DMS 273 (cell line): ENCODE results near the gene ABCA2.

Experiments
- DNase-seq: peaks from one replicate; lab custom pipeline; 2025; ENCODE audit not compliant: unreplicated experiment; lab: John Stamatoyannopoulos, UW

ABCA2 gene

DNA sequence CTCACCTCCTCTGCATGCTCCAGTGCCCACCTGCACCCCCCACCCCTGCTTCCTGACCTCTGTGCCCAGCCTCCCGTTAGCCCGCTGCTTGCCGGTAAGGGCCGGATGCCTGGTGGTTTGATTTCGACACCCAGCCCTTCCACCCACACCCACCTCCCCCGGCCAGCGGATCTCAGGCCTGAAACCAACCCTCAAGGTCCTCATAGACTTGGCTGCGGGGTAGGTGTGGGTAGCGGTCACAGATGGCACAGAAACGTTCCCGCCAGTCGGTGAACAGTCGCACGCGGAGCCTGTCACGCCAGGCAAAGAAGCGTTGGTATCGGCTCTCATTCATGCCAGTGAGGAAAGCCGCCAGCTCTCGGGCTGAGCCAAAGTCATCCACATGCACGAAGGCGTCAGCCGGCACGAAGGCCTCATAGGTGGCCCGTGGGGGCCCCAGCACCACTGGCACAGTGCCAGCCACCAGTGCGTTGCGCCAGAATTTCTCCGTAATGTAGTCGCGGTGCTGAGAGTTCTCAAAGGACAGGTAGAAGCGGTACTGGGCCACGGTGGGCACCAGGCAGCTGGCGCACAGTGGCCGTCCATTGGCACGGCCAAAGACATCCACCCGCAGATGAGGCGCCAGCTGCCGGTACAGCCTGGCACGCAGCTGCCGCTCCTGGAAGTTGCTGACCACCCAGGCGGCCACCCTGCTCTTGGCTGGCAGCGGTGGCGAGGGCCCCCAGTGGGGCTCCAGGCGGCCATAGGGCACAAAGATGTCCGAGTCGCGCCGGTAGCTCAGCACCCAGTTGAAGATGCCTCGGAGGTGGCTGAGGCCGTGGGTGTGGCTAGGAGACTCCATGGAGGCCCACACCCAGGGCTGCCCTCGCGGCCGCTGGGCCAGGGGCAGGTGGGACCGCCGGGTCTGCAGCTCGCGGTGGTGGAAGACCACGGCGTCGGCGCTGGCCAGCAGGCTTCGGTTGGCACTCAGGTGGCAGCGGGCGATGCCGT is 2.8 kb upstream of the ABCA2 start:
- DNase-seq: no peak

DNA sequence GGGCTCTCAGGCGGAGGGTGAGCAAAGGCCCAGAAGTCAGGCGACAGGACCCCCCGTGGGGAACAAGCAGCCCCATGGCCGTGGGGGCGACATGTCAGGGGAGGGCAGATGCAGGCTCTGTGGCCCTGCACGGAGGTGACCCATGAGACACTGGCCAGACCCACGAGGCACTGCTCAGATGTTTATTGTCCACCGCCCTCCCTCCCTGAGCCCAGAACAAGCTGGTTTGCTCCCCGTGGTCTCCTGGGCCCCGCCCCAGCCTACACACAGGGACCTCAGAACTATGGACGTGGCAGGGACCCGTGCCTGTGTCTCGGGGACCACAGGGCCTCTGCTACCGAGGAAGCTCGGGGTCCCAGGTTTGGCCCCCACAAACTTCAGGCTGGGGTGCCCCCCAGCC is 2.0 kb upstream of the ABCA2 start:
- no peak for DNase-seq

DNA sequence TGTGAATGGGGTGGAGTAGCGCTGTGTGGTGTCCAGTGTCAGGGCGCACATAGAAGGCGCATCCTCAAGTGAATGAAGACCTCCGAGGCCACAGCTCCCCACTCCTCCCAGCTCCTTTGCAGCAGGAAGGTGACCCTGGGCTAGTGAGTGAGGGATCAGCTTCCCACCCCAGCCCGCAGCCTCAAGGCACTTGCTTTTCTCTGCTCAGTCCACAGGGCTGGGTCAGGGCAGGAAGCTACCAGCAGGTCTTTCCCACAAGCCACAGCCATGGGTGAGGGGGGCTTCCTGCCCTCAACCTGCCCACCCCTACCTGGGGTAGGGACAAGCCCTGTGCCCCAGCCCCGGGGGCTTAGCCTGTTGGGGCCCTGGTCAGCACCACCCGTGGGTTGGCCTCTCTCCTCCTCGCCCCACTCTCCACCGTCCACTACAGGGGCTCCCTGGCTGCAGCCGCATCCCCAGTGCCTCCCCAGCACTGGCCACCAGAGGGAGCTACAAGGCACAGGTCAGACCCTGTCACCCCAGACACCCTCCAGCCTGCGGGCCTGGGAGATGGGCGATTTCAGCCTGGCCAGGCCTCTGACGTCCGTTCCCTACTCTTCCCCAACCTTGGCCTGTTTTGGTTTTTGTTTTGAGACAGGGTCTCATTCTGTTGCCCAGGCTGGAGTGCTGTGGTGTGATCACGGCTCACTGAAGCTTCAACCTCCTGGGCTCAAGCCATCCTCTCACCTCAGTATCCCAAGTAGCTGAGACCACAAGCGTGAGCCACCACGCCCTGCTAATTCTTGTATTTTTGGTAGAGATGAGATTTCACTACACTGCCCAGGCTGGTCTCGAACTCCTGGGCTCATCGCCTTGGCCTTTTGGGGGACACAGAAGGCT is 1.3 kb upstream of the ABCA2 start:
- peak; percentile 75 for DNase-seq

DNA sequence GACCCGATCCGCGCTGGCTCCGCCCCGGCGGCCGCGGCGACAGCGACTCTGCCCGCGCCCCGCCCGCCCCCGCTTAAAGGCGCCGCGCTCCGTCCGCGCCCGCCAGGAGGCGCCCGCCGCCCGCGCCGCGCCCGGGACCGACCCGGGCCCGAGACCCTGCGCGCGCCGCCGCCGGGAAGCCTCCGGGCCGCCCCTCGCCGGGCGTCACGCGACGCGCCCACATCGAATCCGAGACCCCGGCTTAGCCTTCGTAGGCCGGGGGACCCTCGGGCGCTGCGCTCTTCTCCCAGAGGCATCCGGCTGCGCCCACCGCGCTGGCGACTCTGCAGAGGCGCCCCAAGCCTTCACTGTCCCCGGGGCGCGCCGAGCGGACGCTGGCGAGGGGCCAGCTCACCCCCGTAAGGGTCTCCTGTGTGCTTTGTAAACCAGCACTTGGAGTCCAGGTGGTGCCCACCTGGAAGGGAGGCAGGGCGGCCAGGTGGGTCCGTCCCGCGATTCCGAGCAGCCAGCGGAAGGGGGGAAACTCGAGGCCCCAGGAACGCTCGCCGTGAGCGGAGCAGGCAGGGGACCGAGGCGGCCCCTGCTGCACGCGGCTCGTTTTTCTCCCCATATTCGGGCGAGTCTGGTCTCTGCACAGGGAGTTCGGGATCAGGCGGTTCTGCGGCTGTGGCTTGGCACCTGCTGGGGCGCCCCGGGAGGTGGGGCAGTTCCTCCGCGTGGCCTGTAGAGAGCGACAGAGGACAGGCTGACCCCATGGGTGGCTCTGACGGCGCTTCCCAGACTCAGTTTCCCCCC is 423 bp upstream of the ABCA2 start:
- DNase-seq: peak; percentile 84

DNA sequence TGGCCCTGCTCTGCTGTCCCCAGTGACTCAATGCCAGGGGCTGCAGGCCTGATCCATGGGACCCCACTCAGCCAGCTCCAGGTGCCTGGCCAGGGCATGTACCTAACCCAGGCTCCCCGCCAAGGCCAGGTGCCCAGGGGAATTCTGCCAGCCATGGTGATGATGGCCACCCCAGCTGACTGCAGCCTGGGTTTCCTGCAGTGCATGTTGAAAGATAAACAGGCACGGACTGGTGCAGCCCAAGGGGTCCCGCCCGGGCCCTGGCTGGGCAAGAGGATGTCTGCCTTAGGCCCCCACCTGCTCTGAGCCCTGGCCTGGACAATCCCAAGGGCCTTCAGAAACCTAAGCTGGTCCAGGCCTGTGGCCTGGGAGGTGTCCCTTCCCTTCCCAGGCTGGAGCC is 1.2 kb downstream of the ABCA2 start:
- DNase-seq: peak; percentile 40

DNA sequence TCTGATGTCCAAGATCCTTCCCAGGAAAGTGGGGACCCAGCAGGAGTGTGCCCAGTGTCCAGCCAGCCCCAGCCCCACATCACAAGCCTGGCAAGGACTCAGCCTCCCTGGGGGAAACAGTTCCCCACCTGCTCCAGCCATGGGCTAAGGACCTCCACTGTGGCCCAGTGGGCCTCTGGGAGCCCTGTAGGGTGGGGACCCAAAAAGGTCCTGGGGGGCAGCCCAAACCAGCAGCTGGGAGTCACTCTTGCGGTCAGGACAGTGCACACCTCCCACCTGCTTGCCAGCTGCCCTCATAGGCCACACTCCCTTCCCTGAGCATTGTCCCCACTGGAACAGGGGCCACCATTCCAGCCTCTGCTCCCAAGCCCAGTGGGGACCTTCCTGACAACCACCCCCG is 1.7 kb downstream of the ABCA2 start:
- no peak for DNase-seq

DNA sequence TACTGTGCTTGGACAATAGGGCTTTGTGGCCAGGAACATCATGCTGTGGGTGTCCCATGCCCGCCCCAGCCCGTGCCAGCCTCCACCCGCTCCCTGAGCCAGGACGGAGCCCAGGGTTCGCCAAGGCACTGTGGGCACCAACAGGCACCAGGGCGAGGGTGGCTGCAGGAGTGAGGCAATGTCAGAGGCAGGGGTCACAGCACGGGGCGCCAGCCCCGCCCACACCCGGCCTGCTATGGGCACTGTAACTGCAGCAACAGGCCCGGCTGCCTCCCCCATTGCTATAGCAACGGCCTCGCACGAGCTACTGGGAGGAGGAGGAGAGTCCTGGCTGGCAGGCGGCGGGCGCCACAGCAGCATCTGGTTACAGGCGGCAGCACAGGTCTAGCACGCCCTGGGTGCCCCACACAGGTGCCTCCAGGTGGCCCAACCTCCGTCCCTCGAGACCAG is 2.5 kb downstream of the ABCA2 start:
- DNase-seq: peak; percentile 94

DNA sequence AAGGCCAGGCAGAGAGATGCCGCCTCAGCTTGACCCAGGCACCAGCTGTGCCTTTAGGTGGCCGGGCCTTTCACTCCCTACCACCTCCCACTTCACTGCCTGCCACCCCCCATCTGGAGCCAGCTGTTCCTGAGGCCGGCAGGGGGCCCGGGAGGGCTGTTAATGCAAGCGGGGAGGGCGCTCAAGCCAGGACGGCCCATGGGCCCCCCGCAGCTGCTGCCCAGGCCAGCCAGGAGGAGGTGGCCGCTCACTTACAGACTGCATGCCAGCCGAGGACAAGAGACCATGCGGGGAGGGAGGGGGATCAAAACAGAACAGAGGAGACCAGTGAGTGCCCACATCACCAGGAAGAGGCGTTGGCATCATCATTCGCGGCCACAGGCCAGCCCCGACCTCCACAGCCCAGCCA is 4.5 kb downstream of the ABCA2 start:
- peak; percentile 38 for DNase-seq

DNA sequence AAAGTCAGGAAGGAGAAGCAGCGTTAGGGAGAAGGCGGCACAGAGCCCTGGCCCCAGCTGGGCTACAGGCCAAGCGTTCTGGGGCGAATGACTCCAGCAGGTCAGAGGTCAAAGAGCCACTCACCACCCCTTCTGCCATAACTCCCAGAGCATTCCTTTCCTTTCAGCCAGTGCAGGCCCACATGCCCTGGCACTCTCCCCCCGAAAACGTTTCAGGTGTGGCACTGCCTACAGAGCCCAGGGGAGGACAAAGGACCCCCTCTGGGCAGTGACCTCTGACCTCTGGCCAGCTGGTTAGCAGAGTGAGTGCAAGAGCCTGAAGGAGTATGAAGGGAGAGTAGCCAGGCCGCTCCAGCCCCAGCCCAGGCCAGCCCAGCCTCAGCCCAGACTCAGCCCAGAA is 4.9 kb downstream of the ABCA2 start:
- DNase-seq: no peak

DNA sequence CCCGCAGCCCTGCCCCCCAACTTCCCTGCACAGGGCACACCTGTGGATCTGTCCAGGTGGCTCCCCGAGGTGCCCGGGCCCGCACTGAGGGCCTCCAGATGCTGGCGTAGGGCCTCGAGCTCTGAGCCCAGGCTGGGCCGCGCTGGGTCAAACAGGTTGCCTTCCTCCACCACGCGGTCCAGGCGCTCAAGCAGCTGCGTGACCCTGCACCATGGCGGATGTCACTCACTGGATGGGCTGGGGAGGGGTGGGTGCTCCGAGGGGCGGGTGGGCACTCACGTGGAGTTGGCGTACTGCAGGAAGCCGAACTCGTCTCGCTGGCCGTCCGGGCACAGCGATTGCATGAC is 5.4 kb downstream of the ABCA2 start:
- DNase-seq: no peak

DNA sequence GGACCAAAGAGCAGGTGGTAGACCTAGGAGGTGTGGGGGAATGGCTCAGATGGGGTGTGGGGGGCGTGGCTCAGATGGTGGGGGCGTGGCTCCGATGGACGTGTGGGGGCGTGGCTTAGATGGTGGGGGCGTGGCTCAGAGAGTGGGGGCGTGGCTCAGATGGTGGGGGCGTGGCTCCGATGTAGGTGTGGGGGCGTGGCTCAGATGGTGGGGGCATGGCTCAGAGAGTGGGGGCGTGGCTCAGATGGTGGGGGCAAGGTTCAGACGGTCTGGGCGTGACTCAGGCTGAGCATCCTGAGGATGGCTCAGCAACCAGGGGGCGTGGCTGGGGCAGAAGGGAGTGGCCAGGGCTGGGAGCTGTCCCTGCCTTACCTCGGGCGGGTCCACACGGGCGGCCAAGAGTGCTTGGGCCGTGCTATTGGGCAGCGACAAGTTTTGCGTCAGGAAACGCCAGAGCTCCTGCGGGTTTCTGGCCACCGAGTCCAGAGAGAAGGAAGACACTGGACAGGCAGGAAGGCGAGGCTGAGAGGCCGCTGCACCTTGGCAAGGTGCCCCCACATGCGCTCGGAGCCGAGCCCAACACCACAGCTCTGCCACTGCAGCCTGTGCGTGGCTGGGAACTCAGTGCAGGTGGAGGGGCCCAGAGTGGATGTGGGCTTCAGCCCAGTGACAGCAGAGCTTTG is 5.9 kb downstream of the ABCA2 start:
- DNase-seq: peak; percentile 63

DNA sequence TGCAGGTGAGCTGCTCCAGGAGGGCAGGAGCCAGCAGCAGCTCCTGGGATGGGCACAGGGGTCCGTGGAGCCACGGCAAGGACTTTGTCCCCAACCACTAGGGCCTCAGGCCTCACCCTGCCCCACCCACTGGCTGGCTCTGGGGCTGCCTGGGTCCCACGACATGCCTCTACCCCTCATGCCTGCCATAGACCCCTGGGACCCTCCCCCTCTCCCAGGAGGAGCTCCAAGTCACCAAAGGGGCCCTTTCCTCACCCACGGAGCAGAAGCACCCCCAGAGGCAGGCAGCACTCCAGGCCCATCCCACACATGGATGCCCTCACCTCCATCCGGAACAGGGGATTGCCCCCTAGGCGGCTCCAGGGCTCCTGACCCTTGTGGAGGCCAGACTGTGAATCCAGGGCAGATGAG is 6.5 kb downstream of the ABCA2 start:
- no peak for DNase-seq

DNA sequence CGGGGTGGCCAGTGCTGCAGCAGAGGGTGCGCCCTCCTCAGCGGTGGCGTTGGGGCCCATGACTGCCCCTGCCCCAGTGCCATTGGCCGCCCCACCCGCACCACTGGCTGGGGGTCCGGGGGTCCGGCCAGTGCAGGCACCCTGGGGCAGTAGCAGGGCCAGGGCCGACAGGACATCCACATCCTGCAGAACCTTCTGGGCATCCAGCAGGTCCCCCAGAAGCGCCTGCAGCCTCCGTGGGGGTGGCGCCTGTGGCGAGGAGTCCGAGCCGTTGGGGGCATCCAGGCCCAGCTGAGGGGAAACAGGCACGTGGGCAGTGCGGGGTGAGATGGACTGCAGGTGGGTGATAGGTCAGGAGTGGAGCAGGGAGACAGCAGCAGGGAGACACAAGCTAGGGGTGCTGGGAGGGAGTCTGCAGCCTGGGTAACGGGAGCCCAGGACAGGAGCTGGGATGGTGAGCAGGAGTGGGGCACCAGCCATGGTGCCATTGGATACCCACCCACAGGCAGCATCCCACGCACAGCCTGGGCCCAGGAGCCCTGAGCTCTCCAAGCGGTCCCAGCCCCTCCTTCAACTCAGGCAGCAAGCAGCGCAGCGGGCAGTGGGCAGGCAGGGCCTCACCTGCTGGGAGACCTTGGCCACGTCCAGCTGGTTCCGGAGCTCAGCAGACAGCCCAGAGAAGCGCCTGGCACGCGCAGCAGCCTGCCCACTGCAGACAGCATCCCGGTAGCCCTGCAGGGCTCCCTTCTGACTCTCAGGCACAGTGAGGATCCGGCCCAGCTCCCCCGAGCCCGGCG is 7.1 kb downstream of the ABCA2 start:
- no peak for DNase-seq

DNA sequence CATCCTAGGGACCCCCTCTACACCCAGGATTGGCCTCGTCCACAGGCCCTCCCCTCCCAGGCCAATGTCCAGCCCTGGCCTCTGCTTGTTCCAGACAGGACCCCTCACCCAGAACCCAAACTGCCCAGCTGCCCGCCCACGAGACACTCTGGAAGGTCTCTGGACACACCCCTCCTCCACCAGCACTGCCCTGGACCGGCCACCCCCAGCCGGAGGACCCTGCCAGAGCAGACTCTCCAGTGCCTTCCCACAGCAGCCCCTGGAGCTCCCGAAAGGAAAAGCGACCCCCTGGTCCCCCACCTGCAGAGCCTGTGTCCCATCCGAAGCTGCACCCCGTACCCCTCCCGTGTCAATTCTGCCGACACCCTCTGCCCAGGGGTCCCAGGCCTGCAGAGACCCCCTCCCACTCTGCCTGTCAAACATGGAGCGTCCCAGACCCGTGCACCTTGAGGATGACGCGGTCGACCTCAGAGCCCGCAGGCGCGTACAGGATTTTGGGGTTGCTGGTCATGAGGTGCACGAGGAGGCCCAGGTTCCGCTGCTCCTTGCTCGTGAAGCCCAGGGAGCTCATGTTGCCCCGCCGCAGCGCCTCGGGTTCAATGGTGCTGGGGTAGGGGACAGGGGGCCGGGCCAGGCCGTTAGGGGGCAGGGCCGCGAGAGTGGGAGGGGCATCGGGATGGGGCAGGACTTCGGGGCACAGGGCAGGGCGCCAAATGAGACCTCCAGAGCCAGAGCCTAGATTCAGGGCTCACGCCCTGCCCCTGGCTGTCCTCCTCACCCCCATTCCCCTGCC is 8.0 kb downstream of the ABCA2 start:
- DNase-seq: no peak

DNA sequence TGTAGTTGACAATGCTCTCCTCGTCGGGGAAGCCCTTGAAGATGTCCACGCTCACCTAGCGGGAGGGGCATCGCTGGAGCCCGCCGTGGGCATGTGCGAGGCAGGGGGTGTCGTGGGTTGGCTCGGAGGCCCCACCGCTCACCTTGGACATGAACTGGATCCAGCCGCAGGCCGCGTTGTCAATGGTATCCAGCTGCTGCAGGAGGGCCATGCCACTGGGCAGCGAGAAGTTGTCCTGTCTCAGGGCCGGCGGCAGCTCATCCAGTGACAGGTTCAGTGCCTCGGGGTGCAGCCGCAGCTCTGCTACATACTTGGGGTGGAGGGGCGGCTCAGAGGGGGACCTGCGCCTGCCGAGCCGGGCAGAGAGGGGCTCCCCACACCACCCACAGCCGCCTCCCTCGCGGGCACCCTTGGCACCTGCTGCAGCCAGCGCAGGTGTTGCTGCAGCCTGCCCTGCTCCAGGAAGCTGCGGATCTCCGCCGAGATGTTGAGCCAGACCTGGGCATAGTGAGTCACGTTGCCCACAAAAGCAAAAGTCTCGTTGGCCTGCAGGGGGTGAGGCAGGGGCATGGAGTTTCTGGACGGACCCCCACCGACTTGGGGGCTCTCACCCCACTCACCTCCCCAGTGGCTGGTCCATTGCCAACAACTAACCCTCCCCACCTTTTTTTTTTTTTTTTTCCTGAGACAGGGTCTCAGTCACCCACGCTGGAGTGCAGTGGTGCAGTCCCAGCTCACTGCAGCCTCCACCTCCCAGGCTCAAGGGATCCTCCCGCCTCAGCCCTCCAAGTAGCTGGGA is 9.1 kb downstream of the ABCA2 start:
- no peak for DNase-seq

DNA sequence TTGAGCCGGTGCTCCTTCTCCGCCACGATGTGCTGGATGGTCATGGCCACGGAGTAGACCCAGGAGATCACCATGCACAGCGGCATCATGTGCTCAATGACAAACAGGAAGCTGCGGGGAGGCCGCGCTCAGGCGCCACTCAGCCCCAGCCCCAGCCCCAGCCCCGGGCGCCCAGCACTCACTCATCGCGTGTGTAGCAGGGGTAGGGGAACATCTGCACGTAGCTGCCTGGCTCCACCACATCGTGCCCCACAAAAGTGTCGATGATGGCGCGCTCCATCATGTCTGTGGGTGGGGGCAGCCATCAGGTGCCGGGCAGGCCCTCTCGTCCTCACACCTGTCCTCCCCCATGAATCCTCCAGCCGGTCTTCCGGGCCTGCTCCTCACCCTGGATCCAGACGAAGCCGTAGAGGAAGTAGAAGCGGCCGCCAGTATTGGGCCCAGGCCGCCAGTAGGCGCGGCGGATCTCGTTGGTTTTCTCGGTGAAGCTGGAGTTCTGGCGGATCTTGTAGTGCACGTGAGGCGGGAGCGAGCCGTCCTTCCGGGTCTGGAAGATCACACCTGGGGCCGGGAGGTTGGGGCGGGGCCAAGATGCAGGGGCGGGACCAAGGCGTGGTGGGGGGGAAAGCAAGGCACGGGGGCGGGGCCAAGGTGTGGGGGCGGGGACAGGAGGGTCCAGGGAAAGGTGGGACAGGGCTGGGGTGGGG is 10.1 kb downstream of the ABCA2 start:
- DNase-seq: no peak

DNA sequence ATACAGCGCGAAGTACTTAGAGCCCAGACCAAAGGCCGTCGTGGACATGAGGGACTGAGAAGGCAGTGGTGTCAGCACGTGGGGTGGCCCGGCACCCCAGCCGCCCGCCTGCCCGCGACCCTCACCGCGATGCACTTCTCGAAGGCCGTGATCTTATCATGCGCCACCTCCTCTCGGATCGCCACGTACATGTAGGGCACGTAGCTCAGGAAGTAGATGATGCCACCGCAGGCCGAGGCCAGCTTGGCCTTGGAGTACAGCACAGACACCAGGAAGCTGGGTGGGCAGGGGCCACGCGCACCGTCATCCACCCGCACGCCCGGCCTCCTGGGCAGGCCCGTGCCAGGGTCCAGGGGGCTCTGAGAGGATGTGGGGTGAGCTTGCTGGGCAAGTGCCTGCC is 11.0 kb downstream of the ABCA2 start:
- no peak for DNase-seq

DNA sequence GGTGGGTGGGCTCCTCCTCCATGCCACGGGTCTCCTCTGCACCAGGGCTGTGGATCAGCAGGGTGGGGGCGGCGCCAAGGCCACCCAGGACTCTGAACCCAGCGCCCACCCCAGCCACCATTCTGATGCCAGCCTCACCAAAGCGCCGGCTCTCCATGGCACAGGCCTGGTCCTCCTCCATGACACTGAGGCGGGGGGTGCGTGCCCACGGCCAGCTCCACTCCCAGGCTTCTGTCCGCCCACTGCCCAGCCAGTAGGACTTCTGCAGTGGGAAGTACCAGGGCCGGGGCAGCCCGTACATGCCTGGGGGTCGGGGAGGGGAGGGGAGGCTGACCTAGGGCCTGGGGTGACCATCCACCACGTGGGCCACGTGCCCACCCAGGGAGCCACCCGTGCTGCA is 11.6 kb downstream of the ABCA2 start:
- DNase-seq: no peak
